SU-DHL-6 (cell line): Measurements from ENCODE around the gene EIF3M.

Experiments
- CTCF ChIP-seq: fragments of 200-600 bp; sonication (generic); IDR thresholded peaks from one replicate; pipeline ENCODE4 v1.5.1; 2017; ENCODE audit warnings: antibody characterized with exemption, mild to moderate bottlenecking, low read length, moderate library complexity; ENCODE audit not compliant: insufficient read depth, poor library complexity, severe bottlenecking
- EZH2phosphoT487 ChIP-seq: fragments of 200-600 bp; sonication (generic), shearing (Covaris generic); conservative IDR thresholded peaks from 2 replicates; pipeline ENCODE4 v1.6.1; 2018; ENCODE audit warnings: mild to moderate bottlenecking, antibody characterized with exemption, low read length, moderate library complexity, mixed read lengths

- TF ChIP-seq CTCF (no peak), EZH2phosphoT487 (no peak)
These were observed 33.3 kb downstream of the EIF3M start for GRCh38 chr11:32616903-32617302.
